HL-60/S4 treated with phorbol 12-myristate 13-acetate at 8.2 ng/mL for 4 days and 3 days (cell line): Measurements from ENCODE around the gene TTC36.
"Not testable (repeated sequence)": the region's sequence is repeated elsewhere in the genome, so short reads cannot be mapped to it uniquely, and the experiment has no call there.

Experiments
- in situ Hi-C: fragments of 300-500 bp; cut with MboI; formaldehyde crosslinking; loops from 2 replicates; pipeline ENCODE4 v1.15.0; 2022; ENCODE audit warnings: low sequenced_read_pairs

TTC36 gene

DNA sequence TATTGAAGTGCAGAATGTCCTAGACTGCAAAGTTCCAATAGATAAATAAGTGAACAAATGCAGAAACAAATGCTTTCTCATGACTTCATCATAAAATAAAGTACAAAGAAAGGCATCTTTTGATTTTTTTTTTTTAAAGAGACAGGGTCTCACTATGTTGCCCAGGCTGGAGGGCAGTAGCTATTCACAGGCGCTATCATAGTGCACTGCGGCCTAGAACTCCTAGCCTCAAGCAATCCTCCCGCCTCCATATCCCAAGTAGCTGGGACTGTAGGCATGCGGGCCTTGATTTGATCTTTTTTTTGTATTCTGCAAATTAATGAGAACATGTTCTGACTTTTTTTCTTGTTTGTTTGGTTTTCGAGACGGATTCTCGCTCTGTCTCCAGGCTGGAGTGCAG, 47.4 kb downstream of the TTC36 start:
- in situ Hi-C loops: no loop called here

- in situ Hi-C loops: not testable (repeated sequence)
Observed at GRCh38 chr11:118577995-118578394, 50.7 kb downstream of the TTC36 start.
